SH-SY5Y (cell line): ENCODE measurements around the gene TMEM236.

Source experiments
- GATA2 ChIP-seq: IDR thresholded peaks from 2 replicates; pipeline ENCODE4 v1.6.1; 2011; ENCODE audit warnings: mild to moderate bottlenecking, low read depth, low read length
- GATA3 ChIP-seq: IDR thresholded peaks from 2 replicates; pipeline ENCODE4 v1.6.1; 2011; ENCODE audit warnings: low read depth, mild to moderate bottlenecking, low read length, moderate library complexity

TMEM236 gene

DNA sequence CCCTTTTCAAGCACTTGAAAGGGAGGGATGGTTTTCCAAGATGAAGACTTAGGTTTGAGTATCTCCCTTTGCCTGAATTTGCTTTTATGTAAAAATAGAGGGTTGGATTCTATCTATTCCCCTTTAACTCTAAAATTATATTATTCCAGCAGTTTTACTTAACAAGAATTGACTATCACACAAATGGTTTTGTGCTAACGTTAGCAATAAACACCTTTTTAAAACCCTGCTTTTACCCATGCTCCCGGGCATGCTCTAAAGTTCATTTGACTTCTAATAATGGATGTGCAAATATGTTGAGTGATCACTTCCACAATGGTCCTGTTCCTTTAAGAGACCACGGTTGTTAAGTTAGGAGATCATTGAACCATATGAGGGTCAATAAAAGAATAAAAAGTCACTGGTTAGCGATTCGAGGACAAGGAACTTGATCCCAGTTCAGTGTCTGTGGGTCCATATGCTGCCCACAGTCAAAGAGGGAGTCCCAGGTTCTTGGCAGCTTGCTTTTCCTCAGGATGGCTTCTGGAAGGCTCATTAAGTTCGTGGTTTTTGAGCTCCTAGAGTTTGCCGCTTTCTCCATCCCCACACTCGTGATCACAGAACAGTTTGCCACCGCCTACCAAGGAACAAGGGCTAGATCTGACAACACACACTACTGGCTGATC, at the start of gene TMEM236:
Gene TMEM236, plus strand, starts transcription at position 421 of the 665 bp plus-strand sequence. Its CDS starts 95 bp downstream, at position 516.
- TF ChIP-seq GATA2 (no peak), GATA3 (no peak)

- TF ChIP-seq GATA3 (no peak), GATA2 (no peak)
These were observed 48.3 kb upstream of the TMEM236 start for GRCh38 chr10:17703706-17704105.

GRCh38 chr10:17708821-17709220, 43.2 kb upstream of the TMEM236 start:
- TF ChIP-seq GATA2, result no peak
- no peak for TF ChIP-seq GATA3

DNA sequence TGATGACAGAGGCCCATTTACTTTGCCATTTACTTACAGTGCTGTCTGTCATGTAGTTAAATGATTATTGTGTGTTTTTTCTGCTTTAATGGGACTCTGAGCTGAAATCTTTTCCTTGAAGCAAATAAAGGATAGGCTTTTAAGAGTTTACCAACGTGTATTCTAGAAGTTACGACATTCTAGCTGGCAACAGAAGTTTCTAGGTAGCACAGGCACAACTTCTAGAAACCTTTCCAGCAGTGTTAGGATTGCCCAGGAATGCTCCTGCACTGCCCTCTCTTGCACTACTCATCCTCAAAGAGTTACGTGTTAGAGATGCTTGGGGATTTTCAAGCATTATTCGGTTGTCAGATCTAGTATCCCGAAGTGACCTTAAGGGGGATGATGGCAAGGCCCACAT, 42.5 kb upstream of the TMEM236 start:
- TF ChIP-seq GATA3, result no peak
- TF ChIP-seq GATA2, result no peak

DNA sequence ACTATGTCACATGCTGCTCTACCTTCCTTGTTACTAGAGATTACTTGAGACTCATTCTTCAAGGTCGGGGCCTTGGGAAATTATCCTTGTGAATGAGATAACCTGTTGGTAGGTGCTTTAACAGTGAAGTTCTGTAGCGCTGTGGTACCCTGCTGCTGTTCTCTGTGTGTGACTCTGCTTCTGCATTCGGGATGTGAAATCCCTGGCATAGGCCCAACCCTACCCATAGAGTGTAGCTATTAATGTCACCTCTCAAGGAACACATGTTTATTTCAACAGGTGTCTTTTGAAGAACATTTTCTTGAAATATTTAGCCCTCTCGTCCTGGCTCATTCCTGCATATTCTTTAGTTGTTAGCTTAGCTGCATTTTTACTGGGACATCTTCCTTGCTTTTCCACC, 41.8 kb upstream of the TMEM236 start:
- TF ChIP-seq GATA2, result no peak
- no peak for TF ChIP-seq GATA3

GRCh38 chr10:17712053-17712452, 39.9 kb upstream of the TMEM236 start:
- no peak for TF ChIP-seq GATA2
- TF ChIP-seq GATA3, result no peak

GRCh38 chr10:17712717-17713471, 39.1 kb upstream of the TMEM236 start:
- TF ChIP-seq GATA3 (no peak), GATA2 (no peak)

DNA sequence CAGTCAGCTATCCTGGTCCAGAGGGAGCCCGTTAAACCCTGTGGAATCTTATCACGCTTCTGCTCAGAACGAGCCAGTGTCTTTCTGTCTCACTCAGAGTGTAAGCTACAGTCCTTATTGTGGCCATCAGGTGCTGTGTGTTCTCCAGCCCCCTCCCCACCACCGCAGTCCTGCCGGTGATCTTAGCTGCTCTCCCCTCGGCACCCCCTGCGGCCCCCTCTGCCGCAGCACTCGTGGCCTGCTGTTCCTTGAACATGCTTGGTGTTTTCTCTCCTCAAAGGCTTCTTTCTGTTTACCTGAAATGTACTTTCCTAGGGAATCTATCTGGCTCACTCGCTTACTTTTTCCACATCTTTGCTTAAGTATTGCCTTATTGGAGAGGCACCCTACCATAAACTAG, 38.2 kb upstream of the TMEM236 start:
- TF ChIP-seq GATA3 (no peak), GATA2 (no peak)

DNA sequence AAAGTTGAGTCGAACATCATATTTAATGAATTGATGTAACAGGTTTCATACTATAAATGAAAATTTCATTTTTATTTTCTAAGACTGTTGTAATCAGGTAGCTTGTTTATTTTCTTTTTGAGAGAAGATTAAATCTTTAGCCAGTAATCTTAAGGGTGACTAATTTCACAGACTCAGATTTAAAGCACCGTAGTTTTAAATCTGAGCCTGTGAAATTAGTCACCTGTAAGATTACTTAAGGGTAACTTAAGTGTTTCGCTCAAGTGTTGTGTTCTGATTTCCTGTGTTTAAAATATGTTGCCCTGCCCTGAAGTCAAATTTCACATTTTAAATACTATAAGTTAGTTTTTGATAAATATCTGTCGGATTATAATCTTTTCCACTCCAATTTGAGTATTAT, 35.8 kb upstream of the TMEM236 start:
- TF ChIP-seq GATA2, result no peak
- no peak for TF ChIP-seq GATA3

DNA sequence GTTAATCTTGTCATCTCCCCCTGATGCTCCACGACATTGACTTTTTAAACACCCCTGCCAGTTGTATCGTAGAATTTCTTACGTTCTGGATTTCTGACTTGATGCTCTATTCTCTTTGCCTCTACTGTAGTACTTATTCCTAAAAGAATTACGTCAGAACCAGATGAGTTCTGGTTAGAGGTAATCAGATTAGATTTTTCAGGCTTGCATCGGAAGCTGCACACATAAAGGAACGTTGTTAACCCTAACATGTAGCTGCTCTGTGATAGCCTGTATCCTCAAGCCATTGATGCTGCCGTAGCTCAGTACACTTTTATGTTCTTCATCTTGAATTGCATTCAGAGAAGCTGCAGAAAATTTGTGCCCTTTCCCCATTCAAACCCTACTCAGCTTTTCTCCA, 26.3 kb upstream of the TMEM236 start:
- TF ChIP-seq GATA3 (no peak), GATA2 (no peak)

DNA sequence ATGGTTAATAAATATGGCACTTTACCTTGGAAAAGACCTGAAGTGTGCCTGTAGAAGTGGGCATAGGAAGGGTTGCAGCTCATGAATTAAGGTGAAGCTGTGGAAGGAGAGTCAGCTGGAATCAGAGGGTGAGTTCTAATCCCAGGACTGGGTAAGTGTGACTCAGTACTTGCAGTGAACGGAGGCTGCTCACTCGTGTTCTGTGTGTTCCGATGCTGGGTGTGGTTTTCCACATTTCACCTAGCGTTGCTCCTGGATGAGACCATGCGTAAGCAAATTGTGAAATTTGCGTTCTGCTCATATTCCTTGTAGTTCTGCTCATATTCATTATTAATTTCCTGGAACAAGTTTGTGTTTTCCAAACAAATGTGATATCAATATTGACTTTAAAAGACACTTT, 22.4 kb upstream of the TMEM236 start:
- TF ChIP-seq GATA2, result no peak
- no peak for TF ChIP-seq GATA3

DNA sequence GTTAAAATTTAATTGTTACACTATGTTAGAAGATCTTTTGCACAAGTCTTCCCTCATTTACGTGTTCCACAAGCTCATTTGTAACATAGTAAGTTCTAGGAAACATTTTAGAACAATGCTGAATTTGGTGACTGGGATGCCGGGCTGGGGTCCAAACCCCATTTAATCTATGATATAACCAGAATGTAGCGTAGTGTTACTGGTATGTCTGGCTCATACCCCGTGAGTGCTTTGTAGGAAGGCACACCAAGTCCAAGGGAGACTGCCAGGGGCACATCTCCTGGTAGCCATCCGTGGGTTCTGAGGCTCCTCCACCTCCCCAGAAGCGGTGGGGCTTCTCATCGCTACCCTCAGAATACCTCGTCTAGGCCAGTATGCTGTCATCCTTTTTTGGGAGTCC, 21.3 kb upstream of the TMEM236 start:
- TF ChIP-seq GATA3, result no peak
- TF ChIP-seq GATA2, result no peak

DNA sequence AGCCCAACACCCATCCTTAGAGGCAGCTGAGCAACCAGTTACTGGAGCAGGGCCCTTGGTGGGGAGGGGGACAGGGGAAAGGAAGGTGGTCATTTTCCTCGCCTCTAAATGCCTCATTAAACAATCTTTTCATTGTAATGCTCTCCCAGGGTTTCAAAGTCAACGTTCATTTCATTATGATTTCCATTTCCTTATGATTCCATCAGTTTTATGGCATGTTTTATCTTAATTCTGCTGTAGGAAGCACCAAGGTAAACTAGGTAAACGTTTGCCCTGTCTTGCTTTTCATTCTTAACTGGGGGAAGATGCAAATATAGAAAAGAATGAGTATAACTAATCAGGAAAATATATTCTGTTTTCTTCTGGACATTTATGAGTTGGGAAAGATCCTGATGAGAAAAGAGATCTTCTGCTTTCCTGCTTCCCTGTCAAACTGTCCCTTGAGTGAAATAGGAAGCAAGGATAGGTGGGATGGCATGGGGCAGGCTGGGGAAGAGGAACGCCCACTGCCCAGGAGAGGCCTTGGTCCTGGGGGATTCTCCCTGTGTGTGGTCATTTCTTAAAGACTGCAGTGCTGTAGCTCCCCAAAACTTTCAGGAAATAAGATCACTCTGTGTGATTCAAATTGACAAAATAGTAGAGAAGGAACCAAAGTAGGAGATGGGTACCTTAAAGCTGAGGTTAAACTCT, 20.5 kb upstream of the TMEM236 start:
- no peak for TF ChIP-seq GATA2
- TF ChIP-seq GATA3, result no peak

DNA sequence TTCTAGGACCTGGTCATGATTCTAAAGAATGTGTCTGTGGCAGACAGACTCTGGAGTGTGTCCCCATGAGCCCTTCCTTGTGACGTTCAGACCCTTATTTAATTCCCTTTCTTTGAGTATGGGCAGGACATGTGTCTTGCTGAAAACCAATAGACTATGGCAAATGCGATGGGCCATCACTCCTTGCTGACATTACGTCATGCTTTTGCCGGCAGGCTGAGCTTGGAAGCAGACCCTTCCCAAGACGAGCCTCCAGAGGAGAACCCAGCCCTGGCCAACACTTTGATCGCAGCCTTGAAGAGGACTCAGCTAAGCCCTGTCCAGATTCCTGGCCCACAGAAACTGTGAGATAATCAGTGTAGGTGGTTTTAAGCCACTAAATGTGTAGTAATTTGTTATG, 18.4 kb upstream of the TMEM236 start:
- TF ChIP-seq GATA3 (no peak), GATA2 (no peak)
